Measurements from ENCODE around the gene APBB2.

The APBB2 gene

DNA sequence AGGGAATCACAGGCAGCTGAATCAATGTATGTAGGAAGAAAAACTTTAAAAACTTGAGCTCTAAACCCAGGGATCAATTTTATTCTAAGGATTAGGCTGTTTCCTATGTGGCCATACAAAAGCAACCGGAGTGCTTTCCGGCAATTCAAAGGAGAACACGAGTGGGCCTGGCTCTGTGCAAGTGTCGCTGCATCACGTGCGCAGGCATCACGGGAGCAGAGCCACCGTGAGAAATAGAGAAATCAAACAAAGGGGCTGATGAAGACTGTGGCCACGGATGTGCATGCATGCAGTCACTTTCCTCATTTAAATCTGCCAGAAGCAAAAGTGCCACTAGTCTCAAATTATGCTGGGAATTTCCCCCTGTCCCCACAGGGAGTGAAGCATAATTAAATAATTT lies 267.7 kb downstream of the APBB2 start:
- no peak for TF ChIP-seq JUND (IDR thresholded peaks at IDR 0.05; ENCODE audit: low read depth)
- in situ Hi-C loops (cut with HindIII; ENCODE audit: low pct_unique_long_range_greater_than_20kb, low sequenced_read_pairs): no loop called here
- DNase-seq (ENCODE audit: low read depth in 1 of 2, low spot score in 1 of 2): no peak

DNA sequence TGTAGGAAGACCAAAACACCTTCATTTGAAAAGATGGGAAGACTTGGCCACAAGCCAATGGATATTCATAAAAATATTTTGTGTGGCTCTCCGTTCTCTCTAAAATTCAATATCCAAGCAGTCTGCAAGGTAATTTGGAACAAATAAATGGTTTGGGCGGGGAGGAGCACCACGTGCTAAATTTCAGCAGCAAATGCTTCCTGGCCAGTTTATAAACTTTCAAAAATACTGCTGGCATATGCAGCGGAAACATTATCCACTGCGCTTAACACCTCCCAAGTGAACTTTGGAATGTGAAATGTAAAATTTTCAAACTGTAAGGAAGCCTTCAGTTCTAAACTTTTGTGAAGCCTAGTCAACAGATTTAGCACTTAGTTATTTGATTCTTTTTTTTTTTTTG lies 273.6 kb downstream of the APBB2 start:
- in situ Hi-C loops (cut with HindIII; ENCODE audit: low pct_unique_long_range_greater_than_20kb, low sequenced_read_pairs): no loop called here
- no peak for TF ChIP-seq JUND (IDR thresholded peaks at IDR 0.05; ENCODE audit: low read depth)
- DNase-seq (ENCODE audit: low read depth in 1 of 2, low spot score in 1 of 2): no peak

DNA sequence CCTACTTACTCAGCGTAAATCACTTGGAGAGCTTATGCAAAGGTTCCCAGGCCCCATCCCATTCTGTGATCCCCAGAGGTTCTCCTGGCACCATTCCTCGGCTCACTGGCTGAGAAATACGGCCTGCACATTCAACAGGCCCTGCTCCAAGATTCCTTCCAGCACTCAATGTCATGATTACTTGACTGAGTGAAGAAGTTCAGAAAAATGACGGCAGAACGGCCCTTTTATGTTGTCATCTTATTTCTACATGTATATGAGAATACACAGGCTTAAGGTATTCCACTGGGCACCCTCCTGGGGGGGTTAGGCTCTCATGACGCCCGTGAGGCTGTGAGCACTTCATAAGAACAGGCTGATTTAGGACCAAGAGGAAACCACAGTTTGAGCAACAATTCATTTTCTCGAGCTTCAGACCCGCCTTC lies 274.0 kb downstream of the APBB2 start:
- DNase-seq (ENCODE audit: low read depth in 1 of 2, low spot score in 1 of 2): no peak
- in situ Hi-C loops (cut with HindIII; ENCODE audit: low pct_unique_long_range_greater_than_20kb, low sequenced_read_pairs): no loop called here
- TF ChIP-seq JUND (IDR thresholded peaks at IDR 0.05; ENCODE audit: low read depth): no peak

DNA sequence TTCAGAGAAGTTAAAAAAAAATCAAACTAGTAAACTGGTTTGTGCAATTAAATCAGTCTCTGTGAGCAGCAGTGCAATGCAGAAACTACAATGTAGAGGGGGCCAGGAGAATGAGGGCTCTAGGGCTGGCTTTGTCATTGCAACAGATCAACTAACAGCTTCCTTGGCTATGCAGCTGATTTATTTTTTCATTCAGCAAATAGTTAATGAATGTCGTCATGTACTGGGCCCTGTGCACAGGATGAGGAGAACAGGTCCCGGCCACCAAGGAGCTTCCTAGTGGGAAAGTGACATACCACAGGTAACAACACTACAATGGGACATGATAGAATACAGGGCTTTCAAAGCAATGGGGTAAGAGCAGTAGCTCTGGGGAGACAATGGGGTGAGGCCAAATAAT lies 274.5 kb downstream of the APBB2 start:
- no peak for DNase-seq (ENCODE audit: low read depth in 1 of 2, low spot score in 1 of 2)
- in situ Hi-C loops (cut with HindIII; ENCODE audit: low pct_unique_long_range_greater_than_20kb, low sequenced_read_pairs): no loop called here
- no peak for TF ChIP-seq JUND (IDR thresholded peaks at IDR 0.05; ENCODE audit: low read depth)

DNA sequence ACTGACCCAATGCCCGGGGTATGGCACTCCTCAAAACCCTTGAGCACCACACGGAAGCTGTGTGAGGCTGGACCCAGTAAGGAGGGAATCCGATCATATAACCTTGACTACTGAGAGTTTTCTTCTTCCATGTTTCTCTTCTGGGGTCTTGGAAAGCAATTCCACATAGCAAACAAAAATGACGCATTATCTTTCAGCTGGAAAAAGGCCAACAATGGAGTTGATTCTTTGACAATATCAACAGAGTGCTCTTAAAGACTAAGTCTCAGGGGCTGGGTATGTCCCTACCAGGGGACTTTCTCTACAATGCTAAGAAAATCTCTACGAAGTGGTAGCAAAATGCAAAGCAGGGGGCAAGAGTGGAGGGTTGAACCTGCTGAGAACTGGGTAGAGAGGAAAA lies 276.0 kb downstream of the APBB2 start:
- in situ Hi-C loops (cut with HindIII; ENCODE audit: low pct_unique_long_range_greater_than_20kb, low sequenced_read_pairs): no loop called here
- no peak for TF ChIP-seq JUND (IDR thresholded peaks at IDR 0.05; ENCODE audit: low read depth)
- no peak for DNase-seq (ENCODE audit: low read depth in 1 of 2, low spot score in 1 of 2)

DNA sequence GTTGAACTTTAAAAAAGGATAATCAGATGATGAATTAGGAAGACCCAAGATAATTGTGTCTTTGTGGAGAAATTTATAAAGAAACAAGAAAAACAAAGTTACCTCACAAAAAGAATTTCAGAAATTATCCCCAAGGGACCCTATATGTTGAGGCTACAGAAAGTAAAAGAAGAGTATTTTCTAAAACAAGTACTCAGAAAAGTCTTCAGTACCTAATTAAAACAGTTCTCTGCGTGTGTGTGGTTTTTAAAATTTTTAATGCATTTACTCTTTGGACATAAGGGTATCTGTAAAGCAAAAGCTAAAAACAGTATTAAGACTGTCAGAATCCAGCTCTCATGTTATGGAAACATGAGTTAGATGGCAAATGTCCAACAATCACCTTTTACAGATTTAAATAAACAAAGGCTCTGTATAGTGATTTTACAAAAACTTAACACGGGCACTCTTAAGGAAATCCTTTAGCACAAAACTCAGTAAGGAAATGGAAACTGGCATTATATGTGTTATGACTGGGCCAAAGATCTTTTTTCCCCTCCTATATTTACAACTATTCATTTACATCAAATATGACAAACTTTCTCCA lies 277.1 kb downstream of the APBB2 start:
- DNase-seq (ENCODE audit: low read depth in 1 of 2, low spot score in 1 of 2): no peak
- in situ Hi-C loops (cut with HindIII; ENCODE audit: low pct_unique_long_range_greater_than_20kb, low sequenced_read_pairs): no loop called here
- no peak for TF ChIP-seq JUND (IDR thresholded peaks at IDR 0.05; ENCODE audit: low read depth)

DNA sequence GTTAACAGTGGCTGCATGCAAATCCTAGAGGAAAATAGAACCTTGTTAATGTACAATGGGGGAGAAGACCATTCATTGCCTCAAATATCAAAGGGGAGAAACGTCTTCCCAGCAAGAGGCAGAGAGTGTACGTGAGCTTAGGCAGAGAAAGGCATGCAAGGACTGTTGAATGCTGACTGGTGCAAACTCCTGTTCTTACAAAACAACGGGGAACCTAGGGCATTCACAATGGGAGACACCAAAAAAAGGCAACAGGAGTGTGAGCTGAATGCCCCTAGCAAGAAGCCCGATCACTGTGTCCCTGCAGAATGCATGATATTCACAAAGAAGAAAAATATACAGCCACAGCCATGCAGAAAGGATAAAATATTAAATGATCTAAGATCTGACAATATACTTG lies 279.7 kb downstream of the APBB2 start:
- no peak for TF ChIP-seq JUND (IDR thresholded peaks at IDR 0.05; ENCODE audit: low read depth)
- in situ Hi-C loops (cut with HindIII; ENCODE audit: low pct_unique_long_range_greater_than_20kb, low sequenced_read_pairs): no loop called here
- DNase-seq (ENCODE audit: low read depth in 1 of 2, low spot score in 1 of 2): no peak

DNA sequence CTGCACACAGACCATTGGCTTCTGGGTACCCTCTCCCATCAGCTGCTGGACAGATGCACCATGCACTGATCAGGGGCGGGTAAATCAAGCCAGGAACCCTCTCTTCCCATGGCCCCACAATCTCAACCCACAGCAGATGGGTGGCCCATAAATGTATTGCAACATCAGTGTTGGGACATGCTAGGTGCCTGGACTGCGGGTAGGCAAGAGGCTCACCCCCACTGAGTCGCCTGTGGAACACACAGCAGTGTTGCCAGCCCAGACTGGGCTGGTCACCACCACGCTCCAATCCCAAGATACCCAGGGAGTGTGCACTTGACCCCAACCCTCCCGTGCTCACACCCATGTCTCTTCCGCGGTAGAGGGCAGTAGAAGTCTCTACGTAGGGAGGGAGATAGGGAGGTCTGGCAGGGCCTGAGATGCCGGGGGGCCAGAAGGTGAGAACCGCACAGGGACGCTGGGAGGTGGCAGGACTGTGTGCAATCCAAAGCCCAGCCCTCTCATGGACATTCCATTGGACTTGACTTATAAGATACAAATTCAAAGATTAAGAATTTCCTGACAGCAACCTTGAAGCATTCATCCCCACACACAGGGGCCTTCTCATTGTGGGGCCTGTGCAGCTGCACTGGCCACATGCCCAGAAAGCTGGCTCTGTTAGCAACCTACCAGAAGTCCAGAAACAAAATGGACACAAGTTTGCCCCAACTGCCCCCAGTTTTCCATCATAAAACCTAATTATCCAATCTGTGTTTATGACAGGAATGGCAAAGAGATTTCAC lies 280.9 kb downstream of the APBB2 start:
- in situ Hi-C loops (cut with HindIII; ENCODE audit: low pct_unique_long_range_greater_than_20kb, low sequenced_read_pairs): no loop called here
- TF ChIP-seq JUND (IDR thresholded peaks at IDR 0.05; ENCODE audit: low read depth): no peak
- DNase-seq (ENCODE audit: low read depth in 1 of 2, low spot score in 1 of 2): no peak

DNA sequence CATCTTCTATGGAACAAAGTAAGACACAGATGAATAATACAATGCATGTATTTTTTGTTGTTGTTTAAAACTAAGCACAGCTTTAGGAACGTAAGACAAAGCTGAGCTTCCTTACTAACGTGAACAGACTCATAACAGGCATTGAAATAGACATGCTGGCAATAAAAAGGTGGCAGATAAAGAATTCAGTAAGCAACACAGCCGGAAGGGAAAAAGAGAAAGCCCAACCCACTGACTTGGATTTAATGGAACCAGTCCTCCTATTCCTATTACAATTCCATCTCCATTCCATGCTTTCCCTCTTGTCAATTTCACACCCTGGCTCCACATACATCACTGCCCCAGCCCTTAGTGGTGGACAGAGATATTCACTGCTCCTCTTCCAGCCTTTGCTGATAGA lies 282.5 kb downstream of the APBB2 start:
- DNase-seq (ENCODE audit: low read depth in 1 of 2, low spot score in 1 of 2): no peak
- in situ Hi-C loops (cut with HindIII; ENCODE audit: low pct_unique_long_range_greater_than_20kb, low sequenced_read_pairs): no loop called here
- TF ChIP-seq JUND (IDR thresholded peaks at IDR 0.05; ENCODE audit: low read depth): no peak

DNA sequence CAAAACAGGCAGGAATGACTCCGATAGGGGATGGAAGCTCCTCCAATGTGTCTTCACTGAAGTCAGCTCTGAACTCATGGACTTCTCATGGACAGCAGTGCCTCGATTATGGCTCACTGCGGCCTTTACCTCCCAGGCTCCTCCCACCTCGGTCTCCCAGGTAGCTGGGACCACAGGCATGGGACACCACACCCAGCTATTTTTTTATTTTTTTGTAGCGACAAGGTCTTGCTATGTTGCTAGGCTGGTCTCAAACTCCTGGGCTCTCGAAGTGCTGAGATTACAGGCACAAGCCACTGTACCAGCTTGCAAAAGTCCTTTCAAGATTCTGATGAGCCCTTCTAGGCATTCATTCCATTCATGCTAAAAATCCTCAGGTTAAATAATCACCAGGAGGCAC lies 283.1 kb downstream of the APBB2 start:
- no peak for TF ChIP-seq JUND (IDR thresholded peaks at IDR 0.05; ENCODE audit: low read depth)
- in situ Hi-C loops (cut with HindIII; ENCODE audit: low pct_unique_long_range_greater_than_20kb, low sequenced_read_pairs): no loop called here
- no peak for DNase-seq (ENCODE audit: low read depth in 1 of 2, low spot score in 1 of 2)

DNA sequence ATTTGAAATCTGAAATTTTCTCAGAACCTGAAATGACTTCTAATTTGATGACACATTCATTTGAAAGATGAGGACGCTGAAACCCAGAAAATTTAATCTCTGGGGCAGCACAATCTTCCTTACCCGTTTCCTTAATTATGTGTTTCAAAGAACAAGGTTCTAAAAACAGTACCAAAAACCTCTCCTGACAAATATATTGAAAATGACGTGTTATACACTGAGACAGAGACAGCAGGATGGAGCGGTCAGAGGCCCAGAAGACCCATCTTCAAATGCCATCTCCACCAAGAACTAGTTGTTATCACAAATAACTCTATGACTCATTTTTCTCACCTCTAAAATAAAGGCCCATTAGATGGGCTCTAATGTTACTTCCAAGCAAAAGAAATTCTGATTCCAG lies 287.3 kb downstream of the APBB2 start:
- DNase-seq (ENCODE audit: low read depth in 1 of 2, low spot score in 1 of 2): no peak
- in situ Hi-C loops (cut with HindIII; ENCODE audit: low pct_unique_long_range_greater_than_20kb, low sequenced_read_pairs): no loop called here
- TF ChIP-seq JUND (IDR thresholded peaks at IDR 0.05; ENCODE audit: low read depth): no peak

DNA sequence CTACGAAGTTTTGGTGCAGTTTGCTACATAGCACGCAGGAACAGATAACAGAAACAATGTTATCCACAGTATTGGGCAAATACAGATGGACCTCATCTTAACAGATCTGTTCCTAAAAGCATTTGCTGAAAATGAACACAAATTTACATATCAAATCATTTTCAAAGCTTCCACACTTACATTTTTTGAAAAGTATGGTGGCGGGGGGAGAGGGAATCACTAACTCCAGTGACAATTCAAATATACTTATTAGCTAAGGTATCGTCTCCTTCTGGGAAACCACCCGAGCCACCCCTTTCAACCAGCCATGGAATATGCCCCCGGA lies 289.6 kb downstream of the APBB2 start:
- DNase-seq (ENCODE audit: low read depth in 1 of 2, low spot score in 1 of 2): no peak
- no peak for TF ChIP-seq JUND (IDR thresholded peaks at IDR 0.05; ENCODE audit: low read depth)
- in situ Hi-C loops (cut with HindIII; ENCODE audit: low pct_unique_long_range_greater_than_20kb, low sequenced_read_pairs): no loop called here

DNA sequence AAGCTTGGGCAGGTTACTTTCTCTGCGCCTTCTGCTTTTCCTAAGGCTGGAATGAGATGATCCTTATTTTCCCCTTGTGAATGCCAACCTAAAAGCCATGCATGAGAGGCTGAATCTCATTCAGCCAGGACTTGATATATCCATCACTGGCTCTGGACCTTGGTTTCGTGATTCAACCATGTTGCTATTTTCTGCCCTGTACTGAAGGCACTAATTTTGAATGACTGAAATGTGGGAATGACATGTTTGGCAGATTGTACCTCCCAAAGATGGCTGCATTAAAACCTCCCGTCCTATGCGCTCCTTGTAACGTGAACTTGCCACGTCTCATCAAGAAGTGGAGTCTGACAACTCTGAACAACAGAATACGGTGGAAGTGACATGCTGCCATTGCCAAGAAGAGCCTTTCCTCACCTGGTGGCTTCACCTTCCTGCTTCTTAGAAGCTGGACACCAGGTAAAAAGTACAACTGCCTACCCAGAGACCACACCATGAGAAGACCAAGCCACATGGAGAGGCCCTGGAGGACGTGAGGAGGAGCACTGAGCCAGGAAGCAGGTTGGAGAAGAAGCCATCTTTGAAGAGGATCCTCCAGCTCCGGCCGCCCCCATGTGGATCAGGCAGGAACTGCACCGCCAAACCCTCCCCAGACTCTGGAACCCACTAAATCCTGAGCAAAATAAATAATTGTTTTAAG lies 290.1 kb downstream of the APBB2 start:
- peak; percentile 22 to 48 for DNase-seq (ENCODE audit: low read depth in 1 of 2, low spot score in 1 of 2)
- in situ Hi-C loops (cut with HindIII; ENCODE audit: low pct_unique_long_range_greater_than_20kb, low sequenced_read_pairs): no loop called here
- no peak for TF ChIP-seq JUND (IDR thresholded peaks at IDR 0.05; ENCODE audit: low read depth)

Data from T47D (cell line).